ENCODE measurements around the gene SAAL1.
"Not testable (repeated sequence)": the region's sequence is repeated elsewhere in the genome, so short reads cannot be mapped to it uniquely, and the experiment has no call there.

- TF ChIP-seq EZH2 (IDR thresholded peaks at IDR 0.05; ENCODE audit: borderline replicate concordance): not testable (repeated sequence)
- TF ChIP-seq, protein P1, sequence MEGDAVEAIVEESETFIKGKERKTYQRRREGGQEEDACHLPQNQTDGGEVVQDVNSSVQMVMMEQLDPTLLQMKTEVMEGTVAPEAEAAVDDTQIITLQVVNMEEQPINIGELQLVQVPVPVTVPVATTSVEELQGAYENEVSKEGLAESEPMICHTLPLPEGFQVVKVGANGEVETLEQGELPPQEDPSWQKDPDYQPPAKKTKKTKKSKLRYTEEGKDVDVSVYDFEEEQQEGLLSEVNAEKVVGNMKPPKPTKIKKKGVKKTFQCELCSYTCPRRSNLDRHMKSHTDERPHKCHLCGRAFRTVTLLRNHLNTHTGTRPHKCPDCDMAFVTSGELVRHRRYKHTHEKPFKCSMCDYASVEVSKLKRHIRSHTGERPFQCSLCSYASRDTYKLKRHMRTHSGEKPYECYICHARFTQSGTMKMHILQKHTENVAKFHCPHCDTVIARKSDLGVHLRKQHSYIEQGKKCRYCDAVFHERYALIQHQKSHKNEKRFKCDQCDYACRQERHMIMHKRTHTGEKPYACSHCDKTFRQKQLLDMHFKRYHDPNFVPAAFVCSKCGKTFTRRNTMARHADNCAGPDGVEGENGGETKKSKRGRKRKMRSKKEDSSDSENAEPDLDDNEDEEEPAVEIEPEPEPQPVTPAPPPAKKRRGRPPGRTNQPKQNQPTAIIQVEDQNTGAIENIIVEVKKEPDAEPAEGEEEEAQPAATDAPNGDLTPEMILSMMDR (IDR thresholded peaks at IDR 0.05; ENCODE audit: poor library complexity): not testable (repeated sequence)
These were observed 25.2 kb upstream of the SAAL1 start for GRCh38 chr11:18131115-18131514.
